Stromal cell of bone marrow (primary cell): ENCODE data around the gene SDC3.

Experiments
- DNase-seq: peaks from one replicate; pipeline ENCODE4 v3.0.0-alpha.2; 2012; ENCODE audit warnings: low read depth

Gene SDC3

DNA sequence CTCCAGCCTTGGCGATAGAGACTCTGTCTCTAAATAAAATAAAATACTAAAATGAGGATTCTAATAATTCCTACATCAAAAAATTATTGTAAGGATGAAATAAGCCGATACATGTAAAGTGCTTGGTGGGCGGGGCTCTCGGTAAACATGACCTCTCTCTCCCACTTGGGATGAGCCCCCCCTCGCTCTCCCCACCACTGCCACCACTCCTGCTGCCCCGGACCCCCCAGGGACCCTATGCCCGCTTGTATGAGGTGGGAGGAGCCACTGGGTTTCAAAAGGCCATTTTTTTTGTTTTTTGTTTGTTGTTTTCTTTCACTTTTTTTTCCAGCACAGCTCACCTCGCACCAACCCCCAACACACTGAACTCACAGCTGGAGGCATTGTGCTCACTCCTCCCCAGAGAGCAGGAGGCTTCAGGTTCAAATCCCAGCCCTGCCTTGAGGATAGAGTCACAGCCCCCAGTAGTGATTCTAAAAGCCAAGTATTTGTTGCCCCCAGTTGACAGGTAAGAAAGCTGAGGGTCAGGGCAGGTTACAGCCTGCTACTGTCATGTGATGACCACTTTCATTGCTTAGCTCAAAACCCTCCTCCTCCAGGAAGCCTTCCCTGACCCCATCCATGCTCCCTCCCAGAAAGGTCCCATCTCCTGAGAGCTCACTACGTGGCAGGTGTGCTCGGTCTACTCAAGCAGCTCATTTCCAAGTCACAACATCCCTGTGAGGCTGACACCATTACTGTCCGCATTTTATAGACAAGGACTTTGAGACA, 4.2 kb downstream of the SDC3 start:
- DNase-seq = no peak

GRCh38 chr1:30903343-30904034, 5.1 kb downstream of the SDC3 start:
- no peak for DNase-seq

GRCh38 chr1:30902593-30903290, 5.8 kb downstream of the SDC3 start:
- DNase-seq = no peak

DNA sequence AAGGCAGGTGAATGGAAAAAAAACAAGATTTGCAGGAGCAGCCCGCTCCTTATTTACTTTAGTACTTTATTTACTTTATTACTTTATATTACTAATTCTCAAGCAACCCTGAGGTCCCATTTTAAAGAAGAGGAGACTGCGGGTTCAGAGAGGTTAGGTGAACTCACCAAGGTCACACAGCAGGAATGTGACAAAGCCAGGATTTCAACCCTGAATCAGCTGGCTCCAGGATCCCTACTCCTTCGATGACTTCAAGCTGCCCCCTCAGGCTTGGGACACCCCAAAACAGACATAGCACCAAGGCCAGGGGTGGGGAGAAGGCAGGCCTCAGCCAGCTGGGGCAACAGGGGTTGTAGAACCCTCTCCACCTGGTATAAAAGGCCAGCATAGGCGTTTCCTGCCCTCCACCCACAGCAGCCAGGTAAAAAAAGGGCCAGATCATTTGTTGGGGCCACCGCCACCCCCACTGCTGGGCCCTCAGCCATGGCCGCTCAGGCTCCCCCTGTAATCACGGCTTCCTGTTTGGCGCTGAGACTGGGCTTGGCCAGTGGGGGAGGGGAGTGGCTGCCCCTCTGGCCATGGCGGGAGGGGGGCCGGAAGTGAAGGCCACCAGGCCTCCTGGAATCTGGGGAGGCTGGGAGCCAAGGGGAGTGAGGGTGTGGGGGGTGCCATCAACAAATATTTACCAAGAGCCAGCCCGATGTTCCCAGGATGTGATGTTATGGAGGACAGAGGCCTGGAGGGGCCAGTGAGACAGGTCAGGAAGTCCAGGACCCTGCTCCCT, 6.6 kb downstream of the SDC3 start:
- no peak for DNase-seq

DNA sequence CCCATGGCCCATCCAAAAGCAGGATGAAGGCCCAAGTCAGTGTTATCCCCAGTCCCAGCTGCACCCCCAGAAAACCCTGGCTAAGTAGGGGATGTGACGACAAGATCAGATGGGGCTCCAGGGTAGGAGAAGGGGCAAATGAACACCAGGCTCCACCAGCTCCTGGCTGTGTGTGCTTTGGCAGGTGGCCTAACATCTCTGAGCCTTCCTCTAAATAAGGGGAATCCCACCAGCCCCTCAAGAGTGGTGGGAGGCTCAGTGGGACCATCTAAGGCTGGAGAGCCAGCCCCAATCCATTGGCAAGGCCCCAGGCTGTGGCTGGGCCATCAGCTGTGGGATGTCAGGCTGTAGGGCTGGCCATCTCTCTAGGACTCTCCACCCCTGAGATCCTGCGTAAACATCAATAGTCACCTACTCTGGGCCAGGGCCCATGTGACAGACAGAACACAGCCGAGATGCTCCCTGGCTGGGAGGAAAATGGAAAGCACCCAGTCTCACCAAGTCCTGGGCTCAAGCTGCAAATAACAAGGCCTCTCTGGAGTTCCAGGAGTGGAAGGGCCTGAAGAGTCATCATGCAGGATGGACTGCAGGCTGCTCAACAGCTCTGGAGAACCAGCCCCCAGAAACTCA, 7.5 kb downstream of the SDC3 start:
- no peak for DNase-seq

DNA sequence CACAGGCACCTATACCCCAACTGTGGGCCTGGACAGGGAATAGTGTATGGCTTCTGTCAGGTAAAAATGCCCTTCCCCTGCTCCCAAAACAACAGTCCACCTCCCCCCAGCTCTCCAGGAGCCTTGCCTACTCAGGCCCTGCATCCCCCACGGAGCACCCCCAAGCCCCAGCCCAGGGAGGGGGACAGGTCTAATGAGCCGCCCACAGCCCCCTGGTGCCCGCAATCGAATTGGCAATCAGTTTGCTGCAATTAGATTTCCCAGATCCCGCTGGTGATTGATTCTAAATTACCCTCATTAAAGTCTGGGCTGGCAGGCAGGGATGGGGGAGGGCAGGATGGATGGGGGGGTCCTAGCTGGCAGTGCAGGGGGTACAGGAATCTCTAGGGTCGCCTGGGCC, 8.1 kb downstream of the SDC3 start:
- no peak for DNase-seq

GRCh38 chr1:30899577-30900389, 8.8 kb downstream of the SDC3 start:
- no peak for DNase-seq

DNA sequence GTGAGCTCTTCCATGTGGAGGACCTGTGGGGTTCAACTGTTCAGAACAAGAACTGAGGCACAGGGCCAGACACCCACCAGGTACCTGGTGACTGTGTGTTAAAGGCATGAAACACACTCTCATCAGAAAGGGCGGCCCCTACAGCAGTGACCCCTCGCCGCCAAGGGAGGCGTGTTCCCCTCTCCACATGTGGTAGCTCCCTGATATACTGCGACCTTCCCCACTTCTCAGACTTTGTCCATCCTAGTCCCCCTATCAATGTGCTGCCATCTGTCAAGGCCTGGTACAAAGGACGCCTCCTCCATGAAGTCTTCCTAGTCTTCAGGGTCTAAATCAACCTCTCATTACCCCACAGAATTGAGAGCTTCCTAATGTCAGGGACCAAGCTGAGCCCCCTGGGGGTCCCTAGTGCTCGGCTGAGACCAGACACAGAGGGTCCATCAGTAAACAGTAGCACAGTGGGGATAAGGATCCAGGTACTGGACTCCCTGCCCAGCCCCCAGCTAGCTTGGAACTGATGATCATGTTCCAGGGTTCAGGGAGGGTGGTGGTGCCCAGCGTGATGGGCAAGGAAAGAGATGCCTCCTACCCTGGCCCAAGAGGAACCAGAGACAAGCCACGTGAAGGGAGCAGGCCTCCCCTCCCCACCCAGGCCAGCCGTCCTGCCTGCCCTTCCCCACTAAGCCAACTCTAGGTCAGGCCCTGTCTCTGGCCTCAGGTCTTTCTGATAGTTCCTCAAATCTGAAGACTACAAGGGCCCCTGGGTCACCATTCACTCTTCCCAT, 10.3 kb downstream of the SDC3 start:
- no peak for DNase-seq

GRCh38 chr1:30896905-30897304, 11.7 kb downstream of the SDC3 start:
- no peak for DNase-seq

DNA sequence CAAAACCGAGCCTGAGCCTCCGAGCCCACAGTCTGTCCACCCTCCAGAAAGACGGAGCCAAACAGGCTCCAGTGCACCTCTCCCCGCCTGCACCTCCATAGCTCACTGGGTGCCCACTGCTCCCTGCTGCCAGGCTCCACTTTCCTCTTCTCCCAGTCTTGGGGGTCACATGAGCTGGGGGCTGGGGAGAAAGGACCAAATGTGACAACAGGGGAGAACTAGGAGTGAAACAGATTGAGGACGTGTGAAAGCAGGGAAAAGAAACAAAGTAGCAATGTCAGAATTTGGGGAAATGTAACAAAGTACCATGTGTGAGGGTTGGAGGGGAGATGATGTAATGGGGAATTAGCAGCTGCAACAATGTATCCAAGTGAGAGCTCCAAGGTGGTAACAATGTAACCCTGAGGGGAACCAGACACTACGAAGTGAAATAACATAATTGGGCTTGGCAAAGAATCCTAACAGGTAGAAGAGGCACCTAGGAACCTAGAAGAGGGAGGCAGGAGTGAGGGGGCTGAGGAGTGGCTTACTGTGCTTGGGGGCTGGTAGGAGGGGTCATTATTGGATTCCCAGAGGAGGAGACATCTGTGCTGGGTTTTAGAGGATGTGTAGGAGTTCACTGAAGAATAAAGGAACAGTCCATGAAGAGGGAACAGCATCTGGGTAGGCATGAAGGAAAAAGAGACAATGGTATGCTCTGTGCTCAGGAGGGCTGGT, 12.5 kb downstream of the SDC3 start:
- DNase-seq = no peak

GRCh38 chr1:30895382-30895943, 13.1 kb downstream of the SDC3 start:
- no peak for DNase-seq

GRCh38 chr1:30894508-30894973, 14.0 kb downstream of the SDC3 start:
- no peak for DNase-seq

GRCh38 chr1:30893776-30894507, 14.6 kb downstream of the SDC3 start:
- DNase-seq = no peak

DNA sequence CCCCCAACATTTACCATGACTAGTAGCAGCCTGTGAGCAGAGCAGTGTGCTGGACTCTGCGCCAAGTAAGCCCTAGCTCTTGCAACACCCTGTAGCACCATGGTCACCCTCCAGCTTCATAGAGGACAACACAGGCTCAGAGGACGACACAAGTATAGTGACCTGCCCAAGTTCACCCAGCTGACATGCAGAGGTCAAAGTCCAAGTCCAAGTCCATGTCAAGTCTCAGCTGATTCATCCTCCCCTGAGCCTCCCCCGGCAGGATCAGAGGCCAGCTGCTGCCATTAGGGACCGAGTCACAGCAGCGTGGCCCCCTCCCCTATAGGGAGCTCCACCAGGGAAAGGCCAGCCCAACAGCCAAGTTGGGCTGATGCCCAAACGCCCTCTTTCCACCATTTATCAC, 15.9 kb downstream of the SDC3 start:
- no peak for DNase-seq

DNA sequence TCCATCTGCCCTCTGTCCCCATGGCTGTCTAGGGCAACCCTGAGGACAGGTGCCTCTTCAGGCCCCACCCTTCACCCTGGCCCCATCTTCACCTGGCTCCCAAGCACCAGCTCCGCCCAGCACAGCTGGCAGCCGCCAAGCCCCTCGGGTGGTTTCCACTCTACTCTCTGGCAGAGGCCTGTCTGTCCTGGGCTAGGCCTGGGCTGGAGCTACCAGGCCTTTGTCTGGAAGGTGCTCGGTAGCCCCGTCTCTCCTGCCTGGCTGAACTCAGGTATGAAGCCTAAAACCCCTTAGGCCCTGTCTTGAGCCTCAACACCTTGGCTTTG, 17.4 kb downstream of the SDC3 start:
- no peak for DNase-seq

GRCh38 chr1:30890502-30891226, 17.9 kb downstream of the SDC3 start:
- DNase-seq = no peak

GRCh38 chr1:30889511-30889910, 19.0 kb downstream of the SDC3 start:
- DNase-seq = no peak

DNA sequence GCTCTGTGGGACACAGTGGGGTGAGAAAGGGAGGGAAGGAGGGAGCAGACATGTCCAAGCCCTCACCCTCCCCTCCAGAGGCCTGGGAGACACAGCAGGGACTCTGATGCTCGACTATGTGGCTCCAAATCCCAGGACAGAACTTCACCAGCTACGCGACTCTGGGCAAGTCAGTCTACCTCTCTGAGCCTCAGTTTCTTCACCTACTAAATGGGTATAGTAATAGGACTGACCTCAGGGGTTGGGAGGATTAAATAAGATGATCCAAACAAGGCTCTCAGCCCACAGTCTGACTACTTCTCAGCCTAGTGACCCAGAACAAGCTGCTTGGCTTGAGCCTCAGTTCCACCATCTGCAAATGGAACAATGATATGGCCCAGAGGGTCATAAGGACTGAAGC, 19.6 kb downstream of the SDC3 start:
- no peak for DNase-seq
